HL-60 (cell line): ENCODE data around the gene VASN.

Source experiments
- GABPA ChIP-seq: IDR thresholded peaks from 2 replicates; pipeline ENCODE4 v1.6.1; 2012; ENCODE audit warnings: low read depth
- TF ChIP-seq, protein P1 (sequence below): IDR thresholded peaks from one replicate; pipeline ENCODE4 v1.5.1; 2011; ENCODE audit warnings: low read length, control low read depth, inconsistent platforms; ENCODE audit not compliant: insufficient read depth

DNA sequence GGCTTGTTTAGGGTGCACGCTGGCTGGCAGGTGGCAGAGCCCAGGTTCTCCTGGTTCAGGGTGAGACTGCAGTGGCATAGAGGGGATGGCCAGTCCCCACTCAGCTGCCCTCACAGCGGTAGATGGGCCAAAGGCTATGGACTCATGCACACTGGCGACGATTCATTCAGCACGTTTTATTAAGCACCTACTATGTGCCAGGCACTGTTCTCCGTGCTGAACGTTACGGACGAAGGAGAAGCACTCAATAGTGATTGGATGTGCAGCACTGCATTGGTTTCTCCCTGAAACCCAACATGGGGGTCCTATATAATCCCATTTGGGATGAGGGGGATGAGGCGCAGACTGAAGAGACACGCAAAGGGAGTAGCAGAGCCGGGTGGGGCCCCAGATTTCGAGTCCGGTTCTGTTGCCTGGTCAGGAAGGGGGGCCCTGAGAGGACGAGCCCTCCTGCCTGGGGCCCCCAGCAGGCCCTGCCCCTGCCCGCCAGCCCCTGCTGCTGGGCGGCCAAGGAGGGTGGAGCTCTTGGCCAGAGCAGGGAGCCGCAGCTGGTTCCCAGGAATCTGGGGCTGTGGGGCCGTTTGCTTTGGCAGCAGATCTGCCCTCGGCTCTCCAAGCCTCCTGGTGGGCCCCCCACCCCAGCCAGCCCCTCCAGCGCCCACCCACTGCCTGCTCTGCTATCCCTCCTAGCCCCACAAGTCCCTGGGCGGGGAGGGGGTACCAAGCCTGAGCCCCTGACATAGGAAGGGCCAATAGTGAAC is 47.0 kb upstream of the VASN start:
- TF ChIP-seq, protein P1, sequence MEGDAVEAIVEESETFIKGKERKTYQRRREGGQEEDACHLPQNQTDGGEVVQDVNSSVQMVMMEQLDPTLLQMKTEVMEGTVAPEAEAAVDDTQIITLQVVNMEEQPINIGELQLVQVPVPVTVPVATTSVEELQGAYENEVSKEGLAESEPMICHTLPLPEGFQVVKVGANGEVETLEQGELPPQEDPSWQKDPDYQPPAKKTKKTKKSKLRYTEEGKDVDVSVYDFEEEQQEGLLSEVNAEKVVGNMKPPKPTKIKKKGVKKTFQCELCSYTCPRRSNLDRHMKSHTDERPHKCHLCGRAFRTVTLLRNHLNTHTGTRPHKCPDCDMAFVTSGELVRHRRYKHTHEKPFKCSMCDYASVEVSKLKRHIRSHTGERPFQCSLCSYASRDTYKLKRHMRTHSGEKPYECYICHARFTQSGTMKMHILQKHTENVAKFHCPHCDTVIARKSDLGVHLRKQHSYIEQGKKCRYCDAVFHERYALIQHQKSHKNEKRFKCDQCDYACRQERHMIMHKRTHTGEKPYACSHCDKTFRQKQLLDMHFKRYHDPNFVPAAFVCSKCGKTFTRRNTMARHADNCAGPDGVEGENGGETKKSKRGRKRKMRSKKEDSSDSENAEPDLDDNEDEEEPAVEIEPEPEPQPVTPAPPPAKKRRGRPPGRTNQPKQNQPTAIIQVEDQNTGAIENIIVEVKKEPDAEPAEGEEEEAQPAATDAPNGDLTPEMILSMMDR: no peak
- TF ChIP-seq GABPA: no peak
